Fibroblast of pulmonary artery (primary cell): Measurements from ENCODE around the gene PPM1J.

ENCODE experiments used
- DNase-seq: peaks from one replicate; pipeline ENCODE4 v3.0.0-alpha.2; 2010; ENCODE audit warnings: low read depth
- H3K4me3 ChIP-seq: replicated peaks from 2 replicates; pipeline ENCODE4 v1.5.1; 2011; ENCODE audit warnings: low read depth, mild to moderate bottlenecking, control low read depth, low read length, moderate library complexity
- CTCF ChIP-seq: IDR thresholded peaks from 2 replicates; pipeline ENCODE4 v1.5.1; 2011; ENCODE audit warnings: mild to moderate bottlenecking, control low read depth, low read length, inconsistent platforms; ENCODE audit errors: missing control alignments

PPM1J gene

GRCh38 chr1:112673592-112674439 lies 41.3 kb downstream of the PPM1J start:
- peak overlapping the region; percentile 82 for H3K4me3 ChIP-seq
- peak; percentile 68 for TF ChIP-seq CTCF
- peak; percentile 83 for DNase-seq

GRCh38 chr1:112672842-112673241 lies 42.3 kb downstream of the PPM1J start:
- DNase-seq: no peak
- H3K4me3 ChIP-seq: no peak overlapping the region
- TF ChIP-seq CTCF: no peak

GRCh38 chr1:112672009-112672408 lies 43.1 kb downstream of the PPM1J start:
- TF ChIP-seq CTCF: no peak
- no peak for DNase-seq
- no peak overlapping the region for H3K4me3 ChIP-seq

GRCh38 chr1:112666946-112667345 lies 48.2 kb downstream of the PPM1J start:
- no peak overlapping the region for H3K4me3 ChIP-seq
- DNase-seq: no peak
- no peak for TF ChIP-seq CTCF

- H3K4me3 ChIP-seq: no peak overlapping the region
- DNase-seq: no peak
- TF ChIP-seq CTCF: no peak
Observed at GRCh38 chr1:112665857-112666256, 49.3 kb downstream of the PPM1J start.
